ENCODE data around the gene ATP5F1E.

ATP5F1E gene

DNA sequence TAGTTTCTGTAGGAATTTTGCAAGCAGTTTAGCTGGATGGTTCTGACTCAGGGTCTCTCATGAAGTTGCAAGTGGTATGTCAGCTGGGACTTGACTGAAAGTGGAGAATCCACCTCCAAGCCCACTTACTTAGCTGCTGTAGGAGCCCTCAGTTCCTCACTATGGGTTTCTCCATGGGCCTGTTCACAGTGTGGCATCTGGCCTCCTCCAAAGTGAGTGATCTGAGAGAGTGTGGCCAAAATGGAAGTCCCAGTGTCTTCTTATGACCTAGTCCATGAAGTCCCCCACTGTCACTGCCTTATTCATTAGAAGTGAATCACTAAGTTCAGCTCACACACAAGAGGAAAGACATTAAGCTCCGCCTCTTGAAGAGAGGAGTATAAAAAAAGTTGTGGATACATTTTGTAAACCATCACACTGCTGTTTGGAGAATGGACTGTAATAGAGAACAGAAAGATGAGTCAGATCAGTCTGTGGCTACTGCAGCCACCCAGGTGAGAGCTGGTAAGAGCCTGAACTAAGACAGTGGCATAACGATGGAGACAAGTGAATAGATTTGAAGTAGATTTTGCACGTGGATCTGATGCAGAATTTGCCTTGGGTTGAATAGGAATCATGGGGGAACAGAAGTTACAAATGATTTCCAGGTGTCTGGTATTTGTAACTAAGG is 55.9 kb downstream of the ATP5F1E start:
- Histone ChIP-seq H3K9ac (ENCODE audit: low read depth, low read length, poor library complexity, severe bottlenecking) (no peak overlapping the region), H3K4me2 (ENCODE audit: low read depth, low read length, poor library complexity, severe bottlenecking) (no peak overlapping the region), H3F3A (ENCODE audit: low read depth) (no peaks in the 10 kb centered on the region), H3K27me3 (ENCODE audit: insufficient read depth, low read length, poor library complexity, severe bottlenecking) (no peaks in the 10 kb centered on the region), H3K79me2 (ENCODE audit: insufficient read depth, low read length) (0 out of 2 replicates have a peak, but pooled peaks cover 5% of the 10 kb centered on the region), H2AFZ (ENCODE audit: low read length) (no peak overlapping the region), H4K20me1 (ENCODE audit: insufficient read depth, low read length, poor library complexity, severe bottlenecking) (no peaks in the 10 kb centered on the region), H3K4me3 (ENCODE audit: low read length, poor library complexity, severe bottlenecking) (no peak overlapping the region), H3K36me3 (ENCODE audit: insufficient read depth, low read length) (no peaks in the 10 kb centered on the region), H3K4me1 (ENCODE audit: insufficient read depth, low read length, poor library complexity, severe bottlenecking) (no peaks in the 10 kb centered on the region), H3K9me2 (replicated peaks; ENCODE audit: low read depth, low read length) (no peaks in the 10 kb centered on the region), H3K9me3 (ENCODE audit: insufficient read depth, low read depth, low read length) (no peaks in the 10 kb centered on the region)
- no peak for TF ChIP-seq EZH2phosphoT487 (IDR thresholded peaks at IDR 0.05; ENCODE audit: borderline replicate concordance)
- TF ChIP-seq CTCF (conservative IDR thresholded peaks at IDR 0.05; ENCODE audit: low read length): no peak
